Forelimb muscle (tissue), 1 donor: ENCODE data around the gene OR4A16. TPM values are rescaled to one million over a fixed set of nuclear protein-coding genes. Genes with fewer than 3 reads are reported as not detected.

Source experiments
- DNase-seq: peaks from one replicate; pipeline ENCODE4 v3.0.0-alpha.2; 2013; ENCODE audit warnings: low read depth
- polyA plus RNA-seq: library from polyadenylated mRNA; unstranded; fragments of 120-200 nt; gene quantifications from one replicate; pipeline ENCODE4 v1.2.1, GENCODE V29; 2013; ENCODE audit not compliant: insufficient read length

OR4A16 gene
- not detected for polyA plus RNA-seq

DNA sequence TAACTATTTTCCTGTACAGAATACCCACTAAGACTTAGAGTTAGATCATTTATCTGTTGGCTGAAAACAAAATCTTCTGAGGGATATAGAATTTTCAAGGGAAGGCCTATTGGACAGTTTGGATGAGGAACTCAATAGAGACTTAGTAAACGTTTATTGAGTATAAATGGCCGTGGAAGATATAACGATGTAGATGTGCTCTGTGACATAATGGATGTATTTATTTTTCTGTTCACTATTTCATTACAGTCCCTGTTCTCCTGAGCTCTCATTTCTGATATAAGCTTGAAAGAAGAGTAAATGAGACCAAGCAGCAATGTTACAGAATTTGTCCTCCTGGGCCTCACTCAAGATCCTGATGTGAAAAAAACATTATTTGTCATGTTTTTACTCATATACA, at the start of gene OR4A16:
Gene OR4A16, plus strand, starts transcription at position 301 of the 400 bp plus-strand sequence. Its CDS starts 0 bp downstream, at position 301.
- no peak for DNase-seq

DNA sequence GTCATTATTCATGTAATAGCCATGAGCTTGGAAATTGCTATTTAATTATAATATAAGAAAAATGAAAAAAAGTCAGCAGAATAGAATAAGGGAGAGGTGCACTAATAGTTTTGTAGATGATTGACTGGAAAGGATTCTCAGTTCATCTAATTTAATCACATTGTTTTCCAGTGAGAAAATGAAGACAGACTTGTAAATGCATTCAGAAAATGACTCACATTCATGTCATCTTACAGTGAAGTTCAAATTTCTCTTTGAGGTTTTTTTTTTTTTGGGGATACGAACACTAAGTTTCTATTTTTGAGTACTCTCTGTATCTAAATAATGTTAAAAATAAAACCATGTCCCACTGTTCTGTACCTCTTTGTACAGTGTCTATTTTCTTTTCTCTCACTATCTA, 18.5 kb upstream of the OR4A16 start:
- DNase-seq = no peak

GRCh38 chr11:55345306-55345705, 2.3 kb downstream of the OR4A16 start:
- DNase-seq = no peak

GRCh38 chr11:55349032-55349431, 6.0 kb downstream of the OR4A16 start:
- no peak for DNase-seq

DNA sequence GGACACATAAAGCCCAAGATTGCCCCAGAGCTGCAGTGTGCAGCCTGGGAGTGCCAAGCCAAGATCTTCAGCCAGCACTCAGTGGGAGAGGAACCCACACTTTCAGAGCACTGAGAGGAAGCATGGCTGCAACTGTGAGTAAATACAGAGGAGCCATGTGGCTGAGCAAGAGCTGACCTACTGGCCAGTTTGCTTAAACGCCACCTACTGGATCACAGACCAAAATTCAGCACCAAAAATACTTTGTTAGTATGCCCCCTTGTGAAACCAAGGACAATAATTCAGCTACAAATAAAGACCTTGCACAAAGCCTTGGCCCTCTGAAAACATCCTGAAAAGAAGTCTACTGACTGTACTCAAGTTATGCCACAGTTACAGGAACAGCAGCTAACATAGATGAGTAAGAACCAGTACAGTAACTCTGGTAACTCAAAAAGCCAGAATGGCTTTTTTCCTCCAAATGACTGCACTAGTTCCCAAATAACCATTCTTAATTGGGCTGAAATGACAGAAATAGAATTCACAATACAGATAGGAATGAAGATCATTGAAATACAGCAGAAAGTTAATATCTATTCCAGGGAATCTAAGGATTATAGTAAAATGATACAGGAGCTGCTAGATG, 14.7 kb downstream of the OR4A16 start:
- no peak for DNase-seq

DNA sequence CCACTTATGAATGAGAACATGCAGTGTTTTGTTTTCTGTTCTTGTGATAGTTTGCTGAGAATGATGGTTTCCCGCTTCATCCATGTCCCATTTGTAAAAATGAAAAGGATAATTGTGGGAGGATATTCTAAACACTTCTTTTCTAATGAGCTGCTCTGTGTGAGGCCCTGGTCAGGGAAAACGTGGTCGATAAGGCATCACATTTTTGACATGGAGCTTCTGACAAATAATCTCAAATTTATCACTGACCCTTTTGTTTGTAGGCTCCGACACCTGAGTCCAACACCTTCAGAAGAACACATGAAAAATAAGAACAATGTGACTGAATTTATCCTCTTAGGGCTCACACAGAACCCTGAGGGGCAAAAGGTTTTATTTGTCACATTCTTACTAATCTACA, 24.7 kb downstream of the OR4A16 start, which contains the start of gene OR4A15:
Gene OR4A15, plus strand, starts transcription at position 301 of the 400 bp plus-strand sequence. Its CDS starts 0 bp downstream, at position 301.
- DNase-seq = no peak

Other genes starting within 250 kb of the OR4A16 start
- not detected for gene TRIM48, start 81.0 kb upstream of the OR4A16 start, polyA plus RNA-seq
- not detected for gene OR4A15, start 24.8 kb downstream of the OR4A16 start, polyA plus RNA-seq
- gene OR4C15, start 211.3 kb downstream of the OR4A16 start, polyA plus RNA-seq = not detected
- not detected for gene OR4C16, start 228.9 kb downstream of the OR4A16 start, polyA plus RNA-seq